Hepatocyte (in vitro differentiated cells): Measurements from ENCODE around the gene SMOC1.
"Not testable (repeated sequence)": the region's sequence is repeated elsewhere in the genome, so short reads cannot be mapped to it uniquely, and the experiment has no call there.

Experiments used
- EZH2 ChIP-seq: fragments of 200-600 bp; sonication (generic); IDR thresholded peaks from 2 replicates; pipeline ENCODE4 v1.6.1; 2016; ENCODE audit warnings: antibody characterized with exemption, mild to moderate bottlenecking, borderline replicate concordance
- TF ChIP-seq, protein P1 (sequence below): fragments of 200-600 bp; sonication (generic); IDR thresholded peaks from 2 replicates; pipeline ENCODE4 v1.5.1; 2016; ENCODE audit warnings: antibody characterized with exemption, mild to moderate bottlenecking; ENCODE audit not compliant: poor library complexity

DNA sequence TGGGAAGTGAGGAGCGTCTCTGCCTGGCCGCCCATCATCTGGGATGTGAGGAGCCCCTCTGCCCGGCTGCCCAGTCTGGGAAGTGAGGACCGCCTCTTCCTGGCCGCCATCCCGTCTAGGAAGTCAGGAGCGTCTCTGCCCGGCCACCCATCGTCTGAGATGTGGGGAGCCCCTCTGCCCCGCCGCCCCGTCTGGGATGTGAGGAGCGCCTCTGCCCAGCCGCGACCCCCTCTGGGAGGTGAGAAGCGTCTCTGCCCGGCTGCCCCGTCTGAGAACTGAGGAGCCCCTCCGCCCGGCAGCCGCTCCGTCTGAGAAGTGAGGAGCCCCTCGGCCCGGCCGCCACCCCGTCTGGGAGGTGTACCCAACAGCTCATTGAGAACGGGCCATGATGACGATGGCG, 23.8 kb downstream of the SMOC1 start:
- TF ChIP-seq, protein P1, sequence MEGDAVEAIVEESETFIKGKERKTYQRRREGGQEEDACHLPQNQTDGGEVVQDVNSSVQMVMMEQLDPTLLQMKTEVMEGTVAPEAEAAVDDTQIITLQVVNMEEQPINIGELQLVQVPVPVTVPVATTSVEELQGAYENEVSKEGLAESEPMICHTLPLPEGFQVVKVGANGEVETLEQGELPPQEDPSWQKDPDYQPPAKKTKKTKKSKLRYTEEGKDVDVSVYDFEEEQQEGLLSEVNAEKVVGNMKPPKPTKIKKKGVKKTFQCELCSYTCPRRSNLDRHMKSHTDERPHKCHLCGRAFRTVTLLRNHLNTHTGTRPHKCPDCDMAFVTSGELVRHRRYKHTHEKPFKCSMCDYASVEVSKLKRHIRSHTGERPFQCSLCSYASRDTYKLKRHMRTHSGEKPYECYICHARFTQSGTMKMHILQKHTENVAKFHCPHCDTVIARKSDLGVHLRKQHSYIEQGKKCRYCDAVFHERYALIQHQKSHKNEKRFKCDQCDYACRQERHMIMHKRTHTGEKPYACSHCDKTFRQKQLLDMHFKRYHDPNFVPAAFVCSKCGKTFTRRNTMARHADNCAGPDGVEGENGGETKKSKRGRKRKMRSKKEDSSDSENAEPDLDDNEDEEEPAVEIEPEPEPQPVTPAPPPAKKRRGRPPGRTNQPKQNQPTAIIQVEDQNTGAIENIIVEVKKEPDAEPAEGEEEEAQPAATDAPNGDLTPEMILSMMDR = not testable (repeated sequence)
- TF ChIP-seq EZH2 = not testable (repeated sequence)
